Left lung (tissue), 10 donors: ENCODE data around the gene GOLGA6L10. TPM values are rescaled to one million over a fixed set of nuclear protein-coding genes. Genes with fewer than 3 reads are reported as not detected.
"Not testable (repeated sequence)": the region's sequence is repeated elsewhere in the genome, so short reads cannot be mapped to it uniquely, and the experiment has no call there.

Experiments used
- ATAC-seq: fragments of 200-7000 bp; cut with Tn5 transposase; one replicate; pipeline ENCODE4 v1.9.1; 2020; ENCODE audit warnings: moderate library complexity
- DNase-seq, 4 donors: peaks; one replicate each; pipeline ENCODE4 v3.0.0-alpha.2; 2013 to 2020
- H3K27ac ChIP-seq, 2 donors: fragments of 200-600 bp; sonication (generic) in 1 of 2; one replicate each; pipeline versions ENCODE4 v1.5.0 to v1.8.0; 2020 to 2021
- H3K27me3 ChIP-seq, 2 donors: fragments of 200-600 bp; sonication (generic) in 1 of 2; one replicate each; pipeline versions ENCODE4 v1.5.0 to v1.8.0; 2020 to 2021
- H3K36me3 ChIP-seq, 2 donors: fragments of 200-600 bp; sonication (generic) in 1 of 2; one replicate each; pipeline versions ENCODE4 v1.5.0 to v1.8.0; 2020 to 2021
- H3K4me1 ChIP-seq, 2 donors: fragments of 200-600 bp; one replicate each; pipeline ENCODE4 v1.8.0; 2021
- H3K4me3 ChIP-seq, 2 donors: fragments of 200-600 bp; sonication (generic) in 1 of 2; one replicate each; pipeline versions ENCODE4 v1.5.0 to v1.8.0; 2020 to 2021; ENCODE audit warnings: mild to moderate bottlenecking in 1 of 2
- H3K9me3 ChIP-seq, 2 donors: fragments of 200-600 bp; sonication (generic) in 1 of 2; one replicate each; pipeline versions ENCODE4 v1.5.0 to v1.8.0; 2020 to 2021
- CTCF ChIP-seq, 2 donors: fragments of 200-600 bp; sonication (generic) in 1 of 2; IDR thresholded peaks; one replicate each; pipeline versions ENCODE4 v1.5.0 to v1.8.0; 2021; ENCODE audit warnings: antibody characterized with exemption in 2 of 2
- intact Hi-C, 2 donors: fragments of 100-400 bp; cut with DNase I; formaldehyde crosslinking; loops; one replicate each; pipeline versions ENCODE4 v1.11.2 to v1.14.2; 2022
- polyA plus RNA-seq, 6 donors: library from polyadenylated mRNA; unstranded; fragments of 120-200 nt; gene quantifications; one replicate each; pipeline ENCODE4 v1.2.1, GENCODE V29; 2013; ENCODE audit not compliant: insufficient read length in 6 of 6
- total RNA-seq, 2 donors: library from RNA; stranded (reverse); fragmentation: NEBNext Ultra II Directional; extraction: Animal tissue kit (Norgen Biotek cat#: 25700); gene quantifications; one replicate each; pipeline ENCODE4 v1.2.1, GENCODE V29; 2021
- donor health status: DM: no; HTN: yes; CAD: no.
- donor health status: DM: no; HTN: no; CAD: no.

Gene GOLGA6L10
- total and polyA plus RNA-seq, 8 donors, result 1.5 to 13.6 (median 6.2) TPM

- Histone ChIP-seq H3K9me3 (no peaks in the 10 kb centered on the region), H3K4me3 (no peak overlapping the region), H3K27ac (no peak overlapping the region), H3K4me1 (no peaks in the 10 kb centered on the region), H3K36me3 (no peaks in the 10 kb centered on the region), H3K27me3 (no peaks in the 10 kb centered on the region)
- no peak for ATAC-seq
- no peak for DNase-seq
- intact Hi-C loops, result no loop called here
- no peak for TF ChIP-seq CTCF (IDR thresholded peaks at IDR 0.05)
Observed at GRCh38 chr15:82313446-82313845, 35.8 kb downstream of the GOLGA6L10 start.

GRCh38 chr15:82312586-82313349 lies 36.5 kb downstream of the GOLGA6L10 start:
- Histone ChIP-seq H3K9me3 (no peaks in the 10 kb centered on the region), H3K36me3 (no peaks in the 10 kb centered on the region), H3K27me3 (no peaks in the 10 kb centered on the region), H3K4me1 (no peaks in the 10 kb centered on the region), H3K27ac (no peak overlapping the region), H3K4me3 (no peak overlapping the region)
- ATAC-seq (no peak), DNase-seq (no peak)
- TF ChIP-seq CTCF (IDR thresholded peaks at IDR 0.05), result no peak
- intact Hi-C loops, result no loop called here

GRCh38 chr15:82311321-82311720 lies 38.0 kb downstream of the GOLGA6L10 start:
- H3K27ac ChIP-seq, DNase-seq, intact Hi-C loops, H3K4me1 ChIP-seq, H3K27me3 ChIP-seq, H3K4me3 ChIP-seq, ATAC-seq, H3K36me3 ChIP-seq, H3K9me3 ChIP-seq: not testable (repeated sequence)

- Histone ChIP-seq H3K9me3 (no peaks in the 10 kb centered on the region), H3K27me3 (no peaks in the 10 kb centered on the region), H3K4me1 (no peaks in the 10 kb centered on the region), H3K36me3 (no peaks in the 10 kb centered on the region), H3K4me3 (no peak overlapping the region), H3K27ac (no peak overlapping the region)
- DNase-seq (no peak), ATAC-seq (no peak)
- no peak for TF ChIP-seq CTCF (IDR thresholded peaks at IDR 0.05)
- intact Hi-C loops, result no loop called here
Observed at GRCh38 chr15:82309802-82310201, 39.5 kb downstream of the GOLGA6L10 start.

- H3K27me3 ChIP-seq, result no peaks in the 10 kb centered on the region
- intact Hi-C loops, result no loop called here
- no peak for TF ChIP-seq CTCF (IDR thresholded peaks at IDR 0.05)
- H3K4me3 ChIP-seq, result no peak overlapping the region
- DNase-seq (no peak), ATAC-seq (no peak)
- no peaks in the 10 kb centered on the region for H3K4me1 ChIP-seq
- H3K9me3 ChIP-seq, result no peaks in the 10 kb centered on the region
- no peak overlapping the region for H3K27ac ChIP-seq
- no peaks in the 10 kb centered on the region for H3K36me3 ChIP-seq
Observed at GRCh38 chr15:82307714-82308081, 41.6 kb downstream of the GOLGA6L10 start.
